HepG2 (cell line): ENCODE data around the gene RHBDD2. TPM values are rescaled to one million over a fixed set of nuclear protein-coding genes. Genes with fewer than 3 reads are reported as not detected.

Source experiments
- ATM ChIP-seq: fragments of 450-650 bp; IDR thresholded peaks from 2 replicates; pipeline ENCODE4 v1.7.1; 2017; ENCODE audit warnings: mild to moderate bottlenecking, borderline replicate concordance
- EEA1 ChIP-seq: sonication (generic); formaldehyde crosslinking; IDR thresholded peaks from 2 replicates; pipeline ENCODE4 v1.5.1; 2020; ENCODE audit warnings: mild to moderate bottlenecking, missing genetic modification reagents, borderline replicate concordance
- ELK4 ChIP-seq: sonication (generic); formaldehyde crosslinking; IDR thresholded peaks from 2 replicates; pipeline ENCODE4 v1.9.0; 2021; ENCODE audit warnings: missing genetic modification reagents, borderline replicate concordance
- GABPA ChIP-seq, 2 experiments: IDR thresholded peaks; 2 replicates each; pipeline ENCODE4 v1.6.1; 2011 to 2016; ENCODE audit warnings: low read depth in 2 of 2, low read length in 1 of 2, missing biosample characterization in 1 of 2, missing genetic modification characterization in 1 of 2
- JARID2 ChIP-seq: sonication (generic); formaldehyde crosslinking; IDR thresholded peaks from 2 replicates; pipeline ENCODE4 v1.8.1; 2023; ENCODE audit warnings: missing genetic modification reagents, inconsistent platforms; ENCODE audit not compliant: insufficient replicate concordance
- PAX8 ChIP-seq: sonication (generic); formaldehyde crosslinking; IDR thresholded peaks from 2 replicates; pipeline ENCODE4 v1.8.0; 2022; ENCODE audit warnings: mild to moderate bottlenecking, missing genetic modification reagents, borderline replicate concordance
- PLRG1 ChIP-seq: fragments of 450-650 bp; conservative IDR thresholded peaks from 2 replicates; pipeline ENCODE4 v1.6.1; 2016
- POGZ ChIP-seq: sonication (generic); formaldehyde crosslinking; IDR thresholded peaks from 2 replicates; pipeline ENCODE4 v1.4.0; 2020; ENCODE audit warnings: mild to moderate bottlenecking, missing genetic modification reagents
- SOX6 ChIP-seq, 2 experiments: fragments of 450-650 bp in 1 of 2; sonication (generic) in 1 of 2; formaldehyde crosslinking in 1 of 2; IDR thresholded peaks; 2 replicates each; pipeline versions ENCODE4 v1.4.0 to v1.6.1; 2017 to 2020; ENCODE audit warnings: antibody characterized with exemption in 1 of 2, mild to moderate bottlenecking in 1 of 2, missing genetic modification reagents in 1 of 2
- SP4 ChIP-seq: sonication (generic); formaldehyde crosslinking; IDR thresholded peaks from 2 replicates; pipeline ENCODE4 v1.8.1; 2023; ENCODE audit warnings: mild to moderate bottlenecking, missing genetic modification reagents
- TCF12 ChIP-seq, 2 experiments: fragments of 450-650 bp in 1 of 2; sonication (generic) in 1 of 2; formaldehyde crosslinking in 1 of 2; IDR thresholded peaks; 2 replicates each; pipeline versions ENCODE4 v1.6.1 to v1.8.0; 2017 to 2022; ENCODE audit warnings: antibody characterized with exemption in 1 of 2, mild to moderate bottlenecking in 1 of 2, missing genetic modification reagents in 1 of 2, moderate library complexity in 1 of 2
- XRCC5 ChIP-seq: fragments of 200-400 bp; formaldehyde crosslinking; optimal IDR thresholded peaks from 2 replicates; pipeline ENCODE3; 2017; ENCODE audit warnings: mild to moderate bottlenecking, low read length
- ZKSCAN5 ChIP-seq: sonication (generic); formaldehyde crosslinking; IDR thresholded peaks from 2 replicates; pipeline ENCODE4 v1.5.1; 2020; ENCODE audit warnings: mild to moderate bottlenecking, missing genetic modification reagents
- ZNF230 ChIP-seq: sonication (generic); formaldehyde crosslinking; IDR thresholded peaks from 2 replicates; pipeline ENCODE4 v1.4.0; 2020; ENCODE audit warnings: mild to moderate bottlenecking, missing genetic modification reagents
- ZNF232 ChIP-seq: sonication (generic); formaldehyde crosslinking; IDR thresholded peaks from 2 replicates; pipeline ENCODE4 v1.4.0; 2020; ENCODE audit warnings: missing genetic modification reagents, borderline replicate concordance
- ZNF253 ChIP-seq: sonication (generic); formaldehyde crosslinking; IDR thresholded peaks from 2 replicates; pipeline ENCODE4 v1.8.0; 2022; ENCODE audit warnings: mild to moderate bottlenecking, missing genetic modification reagents, borderline replicate concordance
- ZNF292 ChIP-seq: sonication (generic); formaldehyde crosslinking; IDR thresholded peaks from 2 replicates; pipeline ENCODE4 v1.8.1; 2022; ENCODE audit warnings: mild to moderate bottlenecking, low read depth, missing genetic modification reagents, borderline replicate concordance
- ZNF383 ChIP-seq: sonication (generic); formaldehyde crosslinking; IDR thresholded peaks from 2 replicates; pipeline ENCODE4 v1.4.0; 2020; ENCODE audit warnings: missing genetic modification reagents, mild to moderate bottlenecking, borderline replicate concordance
- ZNF556 ChIP-seq: sonication (generic); formaldehyde crosslinking; IDR thresholded peaks from 2 replicates; pipeline ENCODE4 v1.4.0; 2020; ENCODE audit warnings: mild to moderate bottlenecking, missing genetic modification reagents, borderline replicate concordance
- ZNF619 ChIP-seq: sonication (generic); formaldehyde crosslinking; IDR thresholded peaks from 2 replicates; pipeline ENCODE4 v1.4.0; 2020; ENCODE audit warnings: mild to moderate bottlenecking, missing genetic modification reagents
- ZSCAN22 ChIP-seq: sonication (generic); formaldehyde crosslinking; IDR thresholded peaks from 2 replicates; pipeline ENCODE4 v1.4.0; 2020; ENCODE audit warnings: mild to moderate bottlenecking, missing genetic modification reagents
- polyA plus RNA-seq, 8 experiments: library from polyadenylated mRNA; depleted of rRNA in 3 of 8; stranded (reverse) in 7 of 8; unstranded in 1 of 8; fragments of >200 nt; fragmentation: Illumina TruSeq in 4 of 8; extraction: Trizol in 4 of 8; gene quantifications; 2 replicates each; pipeline versions ENCODE4 v1.2.1 to v1.2.3, GENCODE V29; 2011 to 2016; ENCODE audit warnings: low read depth in 4 of 8, missing spikeins in 1 of 8, mixed read lengths in 1 of 8; ENCODE audit not compliant: insufficient read depth in 1 of 8
- total RNA-seq, 5 experiments: library from RNA; depleted of rRNA; stranded (reverse); fragments of >200 nt; fragmentation: Illumina TruSeq; extraction: Trizol; gene quantifications; 2 replicates each; pipeline ENCODE4 v1.2.3, GENCODE V29; 2016; ENCODE audit warnings: low read depth in 1 of 5
- TF ChIP-seq, protein P1 (sequence below), 2 experiments: sonication (generic) in 1 of 2; formaldehyde crosslinking in 1 of 2; IDR thresholded peaks; 2 replicates each; pipeline versions ENCODE4 v1.5.1 to v1.6.1; 2011 to 2020; ENCODE audit warnings: borderline replicate concordance in 1 of 2, low read depth in 1 of 2, low read length in 1 of 2, mild to moderate bottlenecking in 1 of 2, missing genetic modification reagents in 1 of 2, moderate library complexity in 1 of 2
- TF ChIP-seq, protein P2 (sequence below): IDR thresholded peaks from 2 replicates; pipeline ENCODE4 v1.6.1; 2016; ENCODE audit warnings: missing genetic modification reagents, missing compliant biosample characterization
- TF ChIP-seq, protein P3 (sequence below): sonication (generic); formaldehyde crosslinking; IDR thresholded peaks from 2 replicates; pipeline ENCODE4 v1.4.0; 2020; ENCODE audit warnings: low read depth, mild to moderate bottlenecking, missing genetic modification reagents

Gene RHBDD2
- total and polyA plus RNA-seq, 2 of the 13 experiments (the other 11 are each of a cell fraction or from before 2014, with no cell fraction given) = 23.1 to 26.4 TPM

DNA sequence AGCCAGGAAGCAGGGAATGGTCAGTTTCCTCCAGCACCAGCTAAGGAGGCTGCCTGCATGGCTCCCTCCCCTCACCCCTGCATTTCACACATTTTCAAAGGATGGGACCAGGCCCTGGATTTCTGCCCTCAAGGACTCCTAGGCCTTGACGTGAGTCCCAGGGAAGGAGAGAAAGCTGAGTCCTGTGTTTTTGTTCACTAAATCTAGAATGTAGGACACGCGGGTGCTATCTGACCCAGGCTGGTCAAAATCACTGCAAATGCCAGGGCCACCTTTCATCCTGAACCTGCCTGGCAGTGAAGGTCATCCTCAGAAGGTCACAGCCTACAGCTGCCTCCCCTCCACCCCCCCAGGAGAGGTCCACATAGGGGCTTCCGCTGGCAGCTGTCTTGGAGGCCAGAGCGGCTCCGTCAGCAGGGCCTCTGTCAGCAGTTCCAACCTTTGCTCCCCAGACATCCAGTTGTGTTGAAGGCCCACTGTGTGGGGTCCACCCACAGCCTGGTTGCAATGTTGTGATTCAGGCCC lies 18.0 kb downstream of the RHBDD2 start (continued):
- TF ChIP-seq ZNF383 (CRISPR knock-in tag) = no peak
- TF ChIP-seq XRCC5 = no peak
- no peak for TF ChIP-seq JARID2
- no peak for TF ChIP-seq TCF12 (IDR thresholded peaks at IDR 0.05)
- TF ChIP-seq TCF12 (CRISPR knock-in tag; IDR thresholded peaks at IDR 0.05) = no peak
- no peak for TF ChIP-seq EEA1 (CRISPR knock-in tag)
- TF ChIP-seq ZNF232 (CRISPR knock-in tag) = no peak
- peak; percentile 55 for TF ChIP-seq POGZ
- TF ChIP-seq, protein P1, sequence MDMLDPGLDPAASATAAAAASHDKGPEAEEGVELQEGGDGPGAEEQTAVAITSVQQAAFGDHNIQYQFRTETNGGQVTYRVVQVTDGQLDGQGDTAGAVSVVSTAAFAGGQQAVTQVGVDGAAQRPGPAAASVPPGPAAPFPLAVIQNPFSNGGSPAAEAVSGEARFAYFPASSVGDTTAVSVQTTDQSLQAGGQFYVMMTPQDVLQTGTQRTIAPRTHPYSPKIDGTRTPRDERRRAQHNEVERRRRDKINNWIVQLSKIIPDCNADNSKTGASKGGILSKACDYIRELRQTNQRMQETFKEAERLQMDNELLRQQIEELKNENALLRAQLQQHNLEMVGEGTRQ (IDR thresholded peaks at IDR 0.05; ENCODE audit: low read depth, low read length) = no peak
- TF ChIP-seq, protein P1 (CRISPR knock-in tag; IDR thresholded peaks at IDR 0.05; ENCODE audit: borderline replicate concordance) = no peak
- TF ChIP-seq SOX6 (IDR thresholded peaks at IDR 0.05) = no peak
- TF ChIP-seq SOX6 (CRISPR knock-in tag; IDR thresholded peaks at IDR 0.05) = peak; percentile 48; the same call in 1 of the 2 replicates
- TF ChIP-seq ZNF230 (CRISPR knock-in tag) = no peak
- TF ChIP-seq ZNF556 (CRISPR knock-in tag) = no peak
- TF ChIP-seq, protein P2, sequence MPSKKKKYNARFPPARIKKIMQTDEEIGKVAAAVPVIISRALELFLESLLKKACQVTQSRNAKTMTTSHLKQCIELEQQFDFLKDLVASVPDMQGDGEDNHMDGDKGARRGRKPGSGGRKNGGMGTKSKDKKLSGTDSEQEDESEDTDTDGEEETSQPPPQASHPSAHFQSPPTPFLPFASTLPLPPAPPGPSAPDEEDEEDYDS (CRISPR knock-in tag) = peak; percentile 40
- peak; percentile 68; the same call in 1 of the 2 replicates for TF ChIP-seq ZNF619 (CRISPR knock-in tag)
- TF ChIP-seq ATM = no peak
- TF ChIP-seq PLRG1 = no peak
- TF ChIP-seq SP4 = no peak
- TF ChIP-seq, protein P3, sequence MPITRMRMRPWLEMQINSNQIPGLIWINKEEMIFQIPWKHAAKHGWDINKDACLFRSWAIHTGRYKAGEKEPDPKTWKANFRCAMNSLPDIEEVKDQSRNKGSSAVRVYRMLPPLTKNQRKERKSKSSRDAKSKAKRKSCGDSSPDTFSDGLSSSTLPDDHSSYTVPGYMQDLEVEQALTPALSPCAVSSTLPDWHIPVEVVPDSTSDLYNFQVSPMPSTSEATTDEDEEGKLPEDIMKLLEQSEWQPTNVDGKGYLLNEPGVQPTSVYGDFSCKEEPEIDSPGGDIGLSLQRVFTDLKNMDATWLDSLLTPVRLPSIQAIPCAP (CRISPR knock-in tag) = no peak
- no peak for TF ChIP-seq ZNF253 (CRISPR knock-in tag)
- TF ChIP-seq ZSCAN22 (CRISPR knock-in tag) = no peak
- no peak for TF ChIP-seq PAX8 (CRISPR knock-in tag)
- no peak for TF ChIP-seq ZKSCAN5 (CRISPR knock-in tag)
- TF ChIP-seq GABPA (IDR thresholded peaks at IDR 0.05; ENCODE audit: low read depth, low read length) = no peak
- peak; percentile 42 for TF ChIP-seq GABPA (CRISPR knock-in tag; IDR thresholded peaks at IDR 0.05; ENCODE audit: low read depth)
- TF ChIP-seq ZNF292 (CRISPR knock-in tag) = no peak
- no peak for TF ChIP-seq ELK4
